Uterus (tissue), 4 donors: ENCODE data around the gene RNU7-1. TPM values are rescaled to one million over a fixed set of nuclear protein-coding genes. Genes with fewer than 3 reads are reported as not detected.

Source experiments
- DNase-seq, 2 donors: peaks; one replicate each; pipeline ENCODE4 v3.0.0-alpha.2; 2019 to 2020
- H3K27ac ChIP-seq, 2 donors: fragments of 200-600 bp; sonication (generic); 1 replicate in 1 of 2; 2 replicates in 1 of 2; pipeline ENCODE4 v1.5.1; 2016 to 2018
- H3K27me3 ChIP-seq, 2 donors: fragments of 200-600 bp; sonication (generic); one replicate each; pipeline ENCODE4 v1.5.1; 2018 to 2019; ENCODE audit warnings: control low read depth in 1 of 2
- H3K36me3 ChIP-seq, 2 donors: fragments of 200-600 bp; sonication (generic); one replicate each; pipeline ENCODE4 v1.5.1; 2019; ENCODE audit warnings: control low read depth in 1 of 2
- H3K4me1 ChIP-seq, 2 donors: fragments of 200-600 bp; sonication (generic); one replicate each; pipeline ENCODE4 v1.5.1; 2018 to 2019; ENCODE audit warnings: control low read depth in 1 of 2
- H3K4me3 ChIP-seq, 2 donors: fragments of 200-600 bp; sonication (generic); 1 replicate in 1 of 2; 2 replicates in 1 of 2; pipeline ENCODE4 v1.5.1; 2018 to 2019; ENCODE audit warnings: mild to moderate bottlenecking in 1 of 2
- H3K9me3 ChIP-seq, 2 donors: fragments of 200-600 bp; sonication (generic); one replicate each; pipeline ENCODE4 v1.5.1; 2019; ENCODE audit warnings: control low read depth in 1 of 2
- CTCF ChIP-seq, 4 experiments: fragments of 200-600 bp in 2 of 4; fragments of 450-650 bp in 2 of 4; sonication (generic) in 2 of 4; IDR thresholded peaks; one replicate each; pipeline ENCODE4 v1.5.1; 2016 to 2019; ENCODE audit warnings: antibody characterized with exemption in 4 of 4, mild to moderate bottlenecking in 2 of 4, moderate library complexity in 1 of 4
- POLR2A ChIP-seq, 2 donors: fragments of 450-650 bp; IDR thresholded peaks; one replicate each; pipeline ENCODE4 v1.6.1; 2016; ENCODE audit warnings: antibody characterized with exemption in 2 of 2, mild to moderate bottlenecking in 1 of 2, moderate library complexity in 1 of 2
- intact Hi-C: fragments of 100-400 bp; cut with DNase I; formaldehyde crosslinking; loops from one replicate; pipeline ENCODE4 v1.15.1; 2023; ENCODE audit warnings: low total_unique reads
- total RNA-seq, 4 donors: library from RNA; depleted of rRNA in 3 of 4; stranded (reverse); fragments of >200 nt in 3 of 4; gene quantifications; one replicate each; pipeline versions ENCODE4 v1.1.0 to v1.2.4, GENCODE V29; 2014 to 2023
- donor health status: DM: yes; HTN: yes; CAD: no.

The RNU7-1 gene
- total RNA-seq, 4 donors from 2014 or later = not detected

- H3K9me3 ChIP-seq = no peaks in the 10 kb centered on the region
- no peaks in the 10 kb centered on the region for H3K36me3 ChIP-seq
- H3K4me1 ChIP-seq = peaks cover 4 to 6% of the 10 kb centered on the region in 2 donors
- DNase-seq = no peak
- TF ChIP-seq CTCF (IDR thresholded peaks at IDR 0.05) (no peak), POLR2A (IDR thresholded peaks at IDR 0.05) (no peak)
- H3K27me3 ChIP-seq = no peaks in the 10 kb centered on the region
- H3K4me3 ChIP-seq = no peak overlapping the region
- H3K27ac ChIP-seq = peak overlapping the region in 1 of 2 donors; percentile 94
- intact Hi-C loops = loop anchor here (10.0 kb wide), 1 partner anchor 169 kb away; no protein-coding TSS in a partner anchor
Measured at GRCh38 chr12:6945613-6946012, 2.0 kb downstream of the RNU7-1 start.

- intact Hi-C loops = loop anchor here (10.0 kb wide), 1 partner anchor 169 kb away; no protein-coding TSS in a partner anchor
Measured at GRCh38 chr12:6946033-6946919, 2.7 kb downstream of the RNU7-1 start.

GRCh38 chr12:6946920-6947374 is 3.3 kb downstream of the RNU7-1 start:
- H3K36me3 ChIP-seq = no peaks in the 10 kb centered on the region
- H3K27me3 ChIP-seq = no peaks in the 10 kb centered on the region
- DNase-seq = no peak
- TF ChIP-seq CTCF (IDR thresholded peaks at IDR 0.05) = no peak
- no peak for TF ChIP-seq POLR2A (IDR thresholded peaks at IDR 0.05)
- H3K9me3 ChIP-seq = no peaks in the 10 kb centered on the region
- intact Hi-C loops = loop anchor here (10.0 kb wide), 1 partner anchor 168 kb away; no protein-coding TSS in a partner anchor
- H3K4me1 ChIP-seq = peaks cover 4 to 6% of the 10 kb centered on the region in 2 donors
- H3K27ac ChIP-seq = no peak overlapping the region
- no peak overlapping the region for H3K4me3 ChIP-seq

More at GRCh38 chr12:6946033-6946919, 2.7 kb downstream of the RNU7-1 start:
- Histone ChIP-seq H3K4me3 (no peak overlapping the region), H3K27me3 (no peaks in the 10 kb centered on the region), H3K36me3 (no peaks in the 10 kb centered on the region), H3K9me3 (no peaks in the 10 kb centered on the region), H3K27ac (peak overlapping the region in 1 of 2 donors; percentile 58), H3K4me1 (peaks cover 4 to 6% of the 10 kb centered on the region in 2 donors)
- TF ChIP-seq CTCF (IDR thresholded peaks at IDR 0.05) = no peak
- peak in 1 of 2 donors; percentile 57 for TF ChIP-seq POLR2A (IDR thresholded peaks at IDR 0.05)
- no peak for DNase-seq

GRCh38 chr12:6947615-6948014 is 4.0 kb downstream of the RNU7-1 start:
- H3K36me3 ChIP-seq = no peaks in the 10 kb centered on the region
- no peak overlapping the region for H3K27ac ChIP-seq
- no peaks in the 10 kb centered on the region for H3K27me3 ChIP-seq
- DNase-seq = no peak
- H3K4me3 ChIP-seq = no peak overlapping the region
- intact Hi-C loops = loop anchor here (10.0 kb wide), 1 partner anchor 167 kb away; no protein-coding TSS in a partner anchor
- no peak for TF ChIP-seq POLR2A (IDR thresholded peaks at IDR 0.05)
- TF ChIP-seq CTCF (IDR thresholded peaks at IDR 0.05) = no peak
- no peaks in the 10 kb centered on the region for H3K9me3 ChIP-seq
- H3K4me1 ChIP-seq = peaks cover 4 to 6% of the 10 kb centered on the region in 2 donors
